GM19193 (cell line): Measurements from ENCODE around the gene PWWP2B.

ENCODE experiments used
- POLR2A ChIP-seq: IDR thresholded peaks from 4 replicates; pipeline ENCODE4 v1.6.1; 2011; ENCODE audit not compliant: insufficient read depth, insufficient read length; ENCODE audit errors: extremely low read depth

PWWP2B gene

GRCh38 chr10:132460691-132461090, 63.7 kb downstream of the PWWP2B start:
- no peak for TF ChIP-seq POLR2A

- TF ChIP-seq POLR2A, result no peak
These were observed 64.2 kb downstream of the PWWP2B start for GRCh38 chr10:132461103-132461682.

- TF ChIP-seq POLR2A, result no peak
These were observed 64.8 kb downstream of the PWWP2B start for GRCh38 chr10:132461683-132462231.

GRCh38 chr10:132462463-132463332, 65.7 kb downstream of the PWWP2B start:
- TF ChIP-seq POLR2A, result no peak

- no peak for TF ChIP-seq POLR2A
These were observed 66.6 kb downstream of the PWWP2B start for GRCh38 chr10:132463333-132464255.

GRCh38 chr10:132464256-132465192, 67.5 kb downstream of the PWWP2B start:
- TF ChIP-seq POLR2A, result no peak

- no peak for TF ChIP-seq POLR2A
These were observed 68.3 kb downstream of the PWWP2B start for GRCh38 chr10:132465193-132465888.

GRCh38 chr10:132465889-132466519, 69.0 kb downstream of the PWWP2B start:
- TF ChIP-seq POLR2A, result no peak

- TF ChIP-seq POLR2A, result no peak
These were observed 69.8 kb downstream of the PWWP2B start for GRCh38 chr10:132466520-132467463.
